ENCODE measurements around the gene PPFIA3. TPM values are rescaled to one million over a fixed set of nuclear protein-coding genes. Genes with fewer than 3 reads are reported as not detected.
A peak's percentile ranks its signal among the peaks of the same experiment; 100 is the strongest.

Gene PPFIA3
- total RNA-seq, 1 experiment from 2014 or later = 33.6 TPM

GRCh38 chr19:49152119-49152550, 32.8 kb downstream of the PPFIA3 start:
- ChIA-PET CTCF (interaction anchor here (0.6 to 1.9 kb wide), 3 partner anchors 17 to 54 kb away, joined by 3 to 6 read pairs (median 5); no protein-coding TSS in a partner anchor), POLR2A (ENCODE audit: low non-redundant PET) (no interaction called here)
- no TSS peak for BruUV-seq (replicated peaks)
- no peak overlapping the region for H3K27ac ChIP-seq (ENCODE audit: low read depth, low read length, poor library complexity, severe bottlenecking)
- no peak for DNase-seq (ENCODE audit: low spot score)
- H3K4me3 ChIP-seq (ENCODE audit: low read depth, low read length, poor library complexity, severe bottlenecking) = peak overlapping the region; percentile 76
- TF ChIP-seq CTCF (conservative IDR thresholded peaks at IDR 0.05; ENCODE audit: low read depth, low read length) = no peak
- TF ChIP-seq EZH2 (IDR thresholded peaks at IDR 0.05; ENCODE audit: borderline replicate concordance, low read depth, low read length, poor library complexity, severe bottlenecking) = no peak
- H3K27me3 ChIP-seq (replicated peaks; ENCODE audit: insufficient read depth, low read depth, low read length, poor library complexity) = no peaks in the 10 kb centered on the region
- peaks cover 19% of the 10 kb centered on the region for H3K4me1 ChIP-seq (ENCODE audit: insufficient read depth, low read length, poor library complexity, severe bottlenecking)
- H3K36me3 ChIP-seq (ENCODE audit: insufficient read depth, low read length, poor library complexity, severe bottlenecking) = no peaks in the 10 kb centered on the region
- intact Hi-C loops (cut with micrococcal nuclease; ENCODE audit: unreplicated experiment) = no loop called here
- no peaks in the 10 kb centered on the region for H3K9me3 ChIP-seq (ENCODE audit: low read depth, low read length, poor library complexity, severe bottlenecking)

DNA sequence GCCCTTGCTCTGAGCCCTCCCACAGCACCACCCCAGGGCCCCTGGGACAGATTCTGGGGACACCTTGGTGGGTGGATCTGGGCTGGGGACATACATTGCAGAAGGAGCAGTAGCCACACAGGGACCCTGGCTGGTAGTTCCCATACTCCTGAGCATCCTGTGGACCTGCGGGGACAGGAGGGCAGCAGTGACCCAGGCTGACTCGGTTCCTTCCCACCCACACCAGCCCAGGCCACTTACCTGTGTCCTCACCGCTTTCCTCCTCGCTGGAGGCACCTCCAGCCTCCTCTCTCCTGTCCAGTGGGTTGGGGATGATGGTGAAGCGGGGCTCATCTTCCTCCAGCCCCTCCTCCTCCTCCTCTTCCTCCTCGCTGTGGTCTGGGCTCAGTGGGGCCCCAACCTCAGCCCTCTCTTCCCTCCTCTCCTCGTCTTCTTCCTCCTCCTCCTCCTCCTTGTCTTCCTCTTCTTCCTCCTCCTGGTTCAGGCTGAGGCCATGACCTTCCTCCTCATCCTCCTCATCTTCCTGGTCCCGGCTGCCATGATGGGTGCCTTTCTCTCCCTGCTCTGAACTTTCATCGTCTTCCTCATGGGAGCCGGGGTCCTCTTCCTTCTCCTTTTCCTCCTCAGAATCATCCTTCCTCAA, 33.9 kb downstream of the PPFIA3 start:
- Histone ChIP-seq H3K4me3 (ENCODE audit: low read depth, low read length, poor library complexity, severe bottlenecking) (no peak overlapping the region), H3K36me3 (ENCODE audit: insufficient read depth, low read length, poor library complexity, severe bottlenecking) (no peaks in the 10 kb centered on the region), H3K27ac (ENCODE audit: low read depth, low read length, poor library complexity, severe bottlenecking) (no peak overlapping the region), H3K27me3 (replicated peaks; ENCODE audit: insufficient read depth, low read depth, low read length, poor library complexity) (no peaks in the 10 kb centered on the region), H3K9me3 (ENCODE audit: low read depth, low read length, poor library complexity, severe bottlenecking) (no peaks in the 10 kb centered on the region), H3K4me1 (ENCODE audit: insufficient read depth, low read length, poor library complexity, severe bottlenecking) (peaks cover 17% of the 10 kb centered on the region)
- intact Hi-C loops (cut with micrococcal nuclease; ENCODE audit: unreplicated experiment) = no loop called here
- DNase-seq (ENCODE audit: low spot score) = no peak
- CTCF ChIA-PET = no interaction called here
- no TSS peak for BruUV-seq (replicated peaks)
- no peak for TF ChIP-seq EZH2 (IDR thresholded peaks at IDR 0.05; ENCODE audit: borderline replicate concordance, low read depth, low read length, poor library complexity, severe bottlenecking)
- no peak for TF ChIP-seq CTCF (conservative IDR thresholded peaks at IDR 0.05; ENCODE audit: low read depth, low read length)
- POLR2A ChIA-PET (ENCODE audit: low non-redundant PET) = no interaction called here

DNA sequence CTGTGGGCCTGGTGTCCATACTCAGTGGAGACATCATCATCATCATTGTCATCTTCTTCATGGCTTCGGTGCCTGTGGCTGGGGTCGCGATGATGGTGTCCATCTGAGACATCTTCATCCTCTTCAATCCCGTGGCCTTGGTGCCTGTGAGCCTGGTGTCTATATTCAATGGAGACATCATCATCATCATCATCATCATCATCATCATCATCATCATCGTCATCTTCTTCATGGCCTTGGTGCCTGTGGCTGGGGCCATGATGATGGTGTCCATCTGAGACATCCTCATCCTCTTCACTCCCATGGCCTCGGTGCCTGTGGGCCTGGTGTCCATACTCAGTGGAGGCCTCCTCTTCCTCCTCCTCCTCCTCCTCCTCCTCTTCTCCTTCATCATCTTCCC, 34.9 kb downstream of the PPFIA3 start:
- no TSS peak for BruUV-seq (replicated peaks)
- no peaks in the 10 kb centered on the region for H3K36me3 ChIP-seq (ENCODE audit: insufficient read depth, low read length, poor library complexity, severe bottlenecking)
- H3K9me3 ChIP-seq (ENCODE audit: low read depth, low read length, poor library complexity, severe bottlenecking) = no peaks in the 10 kb centered on the region
- intact Hi-C loops (cut with micrococcal nuclease; ENCODE audit: unreplicated experiment) = no loop called here
- ChIA-PET POLR2A (ENCODE audit: low non-redundant PET) (no interaction called here), CTCF (no interaction called here)
- no peak overlapping the region for H3K27ac ChIP-seq (ENCODE audit: low read depth, low read length, poor library complexity, severe bottlenecking)
- TF ChIP-seq CTCF (conservative IDR thresholded peaks at IDR 0.05; ENCODE audit: low read depth, low read length) = no peak
- TF ChIP-seq EZH2 (IDR thresholded peaks at IDR 0.05; ENCODE audit: borderline replicate concordance, low read depth, low read length, poor library complexity, severe bottlenecking) = no peak
- no peaks in the 10 kb centered on the region for H3K27me3 ChIP-seq (replicated peaks; ENCODE audit: insufficient read depth, low read depth, low read length, poor library complexity)
- H3K4me1 ChIP-seq (ENCODE audit: insufficient read depth, low read length, poor library complexity, severe bottlenecking) = peaks cover 19% of the 10 kb centered on the region
- DNase-seq (ENCODE audit: low spot score) = no peak
- H3K4me3 ChIP-seq (ENCODE audit: low read depth, low read length, poor library complexity, severe bottlenecking) = no peak overlapping the region
